CD4-positive, CD25-positive, alpha-beta regulatory T cell (primary cell): ENCODE measurements around the gene MFAP5. TPM values are rescaled to one million over a fixed set of nuclear protein-coding genes. Genes with fewer than 3 reads are reported as not detected.
A peak's percentile ranks its signal among the peaks of the same experiment; 100 is the strongest.

Source experiments
- ATAC-seq, 2 donors: fragments of 150-1000 bp; cut with Tn5 transposase; one replicate each; pipeline ENCODE4 v1.10.0; 2021; ENCODE audit warnings: low read depth in 2 of 2, moderate number of reproducible peaks in 2 of 2, moderate library complexity in 1 of 2
- DNase-seq, 3 donors: peaks; one replicate each; pipeline versions ENCODE4 v3.0.0 to v3.0.0-alpha.2; 2012 to 2022; ENCODE audit warnings: mixed read lengths in 1 of 3
- H3K27ac ChIP-seq: one replicate; pipeline ENCODE4 v1.7.0; 2013; ENCODE audit warnings: mild to moderate bottlenecking, low read length; ENCODE audit not compliant: insufficient read depth, poor library complexity, severe bottlenecking
- H3K27me3 ChIP-seq: one replicate; pipeline ENCODE4 v1.7.0; 2013; ENCODE audit warnings: low read length; ENCODE audit not compliant: control insufficient read depth, insufficient read depth
- H3K36me3 ChIP-seq: one replicate; pipeline ENCODE4 v1.7.0; 2013; ENCODE audit warnings: mild to moderate bottlenecking, low read length, moderate library complexity; ENCODE audit not compliant: control insufficient read depth, insufficient read depth
- H3K4me1 ChIP-seq: 2 replicates; pipeline ENCODE4 v1.7.0; 2013; ENCODE audit warnings: mild to moderate bottlenecking, low read length; ENCODE audit not compliant: insufficient read depth, control insufficient read depth, poor library complexity, severe bottlenecking
- H3K4me3 ChIP-seq: one replicate; pipeline ENCODE4 v1.7.0; 2013; ENCODE audit warnings: low read depth, mild to moderate bottlenecking, low read length, moderate library complexity
- H3K9me3 ChIP-seq, 2 experiments: 1 replicate in 1 of 2; 2 replicates in 1 of 2; pipeline ENCODE4 v1.7.0; 2013; ENCODE audit warnings: low read length in 2 of 2, mild to moderate bottlenecking in 1 of 2, moderate library complexity in 1 of 2; ENCODE audit not compliant: control insufficient read depth in 2 of 2
- H3K27ac Mint-ChIP-seq, 3 donors: one replicate each; pipeline ENCODE4 v1.8.0; 2020 to 2022; ENCODE audit warnings: mild to moderate bottlenecking in 3 of 3, mixed read lengths in 3 of 3, moderate library complexity in 2 of 3
- H3K27me3 Mint-ChIP-seq: one replicate; pipeline ENCODE4 v1.8.0; 2022; ENCODE audit warnings: mild to moderate bottlenecking, mixed read lengths
- H3K36me3 Mint-ChIP-seq: one replicate; pipeline ENCODE4 v1.8.0; 2020; ENCODE audit warnings: mixed read lengths
- H3K4me1 Mint-ChIP-seq, 4 donors: one replicate each; pipeline ENCODE4 v1.8.0; 2020 to 2022; ENCODE audit warnings: mixed read lengths in 4 of 4, mild to moderate bottlenecking in 1 of 4
- H3K4me3 Mint-ChIP-seq, 4 donors: one replicate each; pipeline ENCODE4 v1.8.0; 2020 to 2022; ENCODE audit warnings: mild to moderate bottlenecking in 4 of 4, mixed read lengths in 4 of 4, moderate library complexity in 3 of 4
- H3K9me3 Mint-ChIP-seq, 7 donors: one replicate each; pipeline ENCODE4 v1.8.0; 2020 to 2022; ENCODE audit warnings: mixed read lengths in 7 of 7, mild to moderate bottlenecking in 3 of 7, moderate library complexity in 2 of 7
- polyA plus RNA-seq, 4 donors: library from polyadenylated mRNA; unstranded; fragments of 300-500 nt; fragmentation: Illumina TruSeq; gene quantifications; one replicate each; pipeline ENCODE4 v1.2.3, GENCODE V29; 2021
- total RNA-seq: library from RNA; stranded (reverse); gene quantifications from one replicate; pipeline ENCODE4 v1.2.3, GENCODE V29; 2022

Gene MFAP5
- total and polyA plus RNA-seq, 5 donors from 2014 or later = not detected

DNA sequence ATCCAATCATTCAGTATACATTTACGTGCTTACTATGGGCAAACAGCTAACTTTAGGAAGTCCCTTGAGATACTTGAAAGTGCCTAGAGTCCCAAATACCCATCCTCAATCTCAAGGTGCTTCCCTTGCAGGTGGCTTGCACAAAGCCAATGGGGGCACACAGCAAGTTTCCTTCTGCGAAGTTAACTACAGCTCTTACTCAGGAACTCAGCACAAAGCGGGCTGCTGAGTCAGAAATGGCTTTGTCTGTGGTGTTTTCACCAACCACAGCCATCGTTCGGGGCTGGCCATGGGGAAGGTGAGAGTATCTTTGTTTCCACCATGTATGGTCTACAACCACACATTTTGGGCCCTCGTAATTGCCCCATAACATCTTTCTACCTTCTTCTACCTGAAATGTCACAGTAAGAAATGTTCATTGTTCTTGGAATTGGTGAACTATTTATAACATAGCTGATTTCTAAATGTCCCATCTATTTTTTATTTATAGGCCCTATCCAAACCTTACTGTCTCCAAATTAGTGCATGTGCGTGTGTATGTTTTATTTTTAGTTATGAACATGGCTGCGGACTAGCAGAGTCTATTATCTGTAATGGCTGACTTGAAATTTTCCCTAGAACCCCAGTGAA, 13.9 kb downstream of the MFAP5 start:
- Mint-ChIP-seq H3K9me3 (peaks cover 0 to 3% (median 0%) of the 10 kb centered on the region in 7 donors), H3K27me3 (peaks cover 38% of the 10 kb centered on the region), H3K4me1 (peaks cover 21 to 43% (median 35%) of the 10 kb centered on the region in 4 donors), H3K27ac (peak overlapping the region in 1 of 3 donors; percentile 34), H3K4me3 (no peak overlapping the region), H3K36me3 (no peaks in the 10 kb centered on the region)
- Histone ChIP-seq H3K9me3 (no peaks in the 10 kb centered on the region), H3K4me3 (no peak overlapping the region), H3K36me3 (no peaks in the 10 kb centered on the region), H3K27ac (no peak overlapping the region), H3K27me3 (peaks cover 2% of the 10 kb centered on the region), H3K4me1 (peaks cover 30% of the 10 kb centered on the region)
- DNase-seq (peak in 2 of 3 donors; percentile 7 to 85), ATAC-seq (peak; percentile 40 to 46)

DNA sequence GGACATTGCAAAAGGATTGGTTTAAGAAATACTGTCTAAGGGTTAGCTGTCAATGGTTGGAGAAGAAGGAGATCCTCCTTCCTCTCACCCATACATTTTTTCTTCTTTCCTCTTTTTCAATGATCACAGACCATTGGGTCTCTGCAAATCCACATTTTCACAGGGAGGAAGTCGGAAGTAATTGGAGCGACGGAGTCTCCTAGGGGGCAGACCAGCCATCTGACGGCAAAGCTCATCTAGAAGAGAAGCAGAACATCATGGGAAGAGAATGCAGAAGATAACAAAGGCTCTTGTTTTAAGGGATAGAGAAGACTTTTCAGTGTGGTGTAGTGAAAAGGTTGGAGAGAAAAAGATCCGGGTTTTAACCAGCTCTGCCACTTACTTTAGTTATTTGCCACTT, 14.7 kb downstream of the MFAP5 start:
- H3K36me3 ChIP-seq = no peaks in the 10 kb centered on the region
- no peaks in the 10 kb centered on the region for H3K9me3 ChIP-seq
- no peak overlapping the region for H3K27ac ChIP-seq
- Mint-ChIP-seq H3K4me3 (no peak overlapping the region), H3K27ac (peak overlapping the region in 1 of 3 donors; percentile 34), H3K27me3 (peaks cover 41% of the 10 kb centered on the region), H3K9me3 (peaks cover 0 to 1% (median 0%) of the 10 kb centered on the region in 7 donors), H3K36me3 (no peaks in the 10 kb centered on the region), H3K4me1 (peaks cover 23 to 48% (median 37%) of the 10 kb centered on the region in 4 donors)
- peaks cover 30% of the 10 kb centered on the region for H3K4me1 ChIP-seq
- H3K4me3 ChIP-seq = no peak overlapping the region
- DNase-seq (no peak), ATAC-seq (no peak)
- H3K27me3 ChIP-seq = peaks cover 2% of the 10 kb centered on the region

DNA sequence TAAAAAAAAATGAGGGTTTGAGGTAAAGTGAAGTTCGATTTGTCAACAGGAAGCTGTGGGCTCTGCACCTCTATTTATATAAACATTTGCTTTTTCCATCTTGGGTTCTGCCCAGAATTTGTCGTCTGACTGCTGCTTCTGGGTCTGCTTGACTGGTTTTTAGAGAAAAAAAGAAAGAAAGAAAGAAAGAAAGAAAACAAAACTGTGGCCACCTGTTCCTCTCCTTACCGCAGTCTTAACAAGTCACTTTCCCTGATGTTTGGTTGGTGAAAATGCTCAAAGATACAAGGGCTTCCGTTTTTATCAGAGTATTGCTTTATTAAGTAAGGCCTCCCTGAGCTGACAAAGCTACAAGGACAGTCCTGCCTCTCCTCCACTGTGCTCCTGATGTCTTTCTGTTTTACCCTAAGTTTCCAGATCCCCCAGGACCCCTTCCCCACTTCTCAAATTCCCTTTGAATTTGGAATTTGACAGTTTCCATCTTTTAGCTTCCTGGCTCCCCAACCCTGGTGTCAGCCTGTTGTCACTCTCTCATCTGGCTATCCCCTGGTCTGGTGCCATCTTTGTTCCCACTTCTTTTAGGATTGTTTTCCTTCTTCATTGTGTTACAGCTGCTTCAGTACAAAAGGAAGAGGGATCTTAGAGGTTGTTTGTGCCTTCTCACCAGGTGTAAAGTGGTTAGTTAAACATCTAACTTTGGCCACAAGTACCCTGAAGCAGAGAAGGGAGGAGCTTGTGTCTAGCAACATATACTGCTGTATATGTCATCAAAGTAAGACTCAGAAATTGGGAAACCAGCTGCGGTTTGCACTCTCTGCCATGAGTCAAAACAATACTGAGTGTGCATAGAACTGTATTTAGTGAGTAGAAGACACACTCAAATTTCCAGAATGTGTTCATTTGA, 18.0 kb downstream of the MFAP5 start:
- Histone ChIP-seq H3K27me3 (no peaks in the 10 kb centered on the region), H3K36me3 (no peaks in the 10 kb centered on the region), H3K4me3 (peak overlapping the region; percentile 73), H3K27ac (peak overlapping the region; percentile 31), H3K9me3 (no peaks in the 10 kb centered on the region), H3K4me1 (peaks cover 30% of the 10 kb centered on the region)
- Mint-ChIP-seq H3K36me3 (no peaks in the 10 kb centered on the region), H3K4me1 (peaks cover 23 to 51% (median 37%) of the 10 kb centered on the region in 4 donors), H3K9me3 (peaks cover 0 to 1% (median 0%) of the 10 kb centered on the region in 7 donors), H3K27me3 (peaks cover 29% of the 10 kb centered on the region), H3K4me3 (peak overlapping the region; percentile 41 to 84 (median 75)), H3K27ac (peak overlapping the region; percentile 93 to 97 (median 95))
- DNase-seq (peak; percentile 13 to 82 (median 50)), ATAC-seq (peak; percentile 82 to 87)

DNA sequence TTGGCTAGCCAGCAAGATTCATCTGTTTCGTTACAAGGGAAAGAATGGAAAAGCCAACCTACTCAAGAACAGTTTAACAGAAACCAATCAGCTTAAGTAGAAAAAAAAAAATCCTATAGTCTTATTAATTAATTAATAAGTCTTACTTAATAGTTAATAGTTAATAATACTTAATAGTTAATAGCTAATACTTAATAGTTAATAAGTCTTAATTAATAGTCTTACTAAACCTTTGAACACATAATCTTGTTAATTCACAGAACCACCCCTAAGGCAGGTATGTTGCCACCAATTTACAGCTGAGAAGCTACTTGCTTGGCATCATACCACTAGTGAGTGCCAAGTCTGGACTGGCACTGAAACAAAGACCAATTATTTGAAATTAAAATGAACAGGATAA, 19.9 kb downstream of the MFAP5 start:
- Mint-ChIP-seq H3K4me3 (peak overlapping the region in 1 of 4 donors; percentile 66), H3K4me1 (peaks cover 16 to 35% (median 24%) of the 10 kb centered on the region in 4 donors), H3K27me3 (peaks cover 17% of the 10 kb centered on the region), H3K27ac (no peak overlapping the region), H3K36me3 (no peaks in the 10 kb centered on the region), H3K9me3 (peaks cover 0 to 1% (median 0%) of the 10 kb centered on the region in 7 donors)
- H3K36me3 ChIP-seq = no peaks in the 10 kb centered on the region
- ATAC-seq = no peak
- no peaks in the 10 kb centered on the region for H3K27me3 ChIP-seq
- peaks cover 19% of the 10 kb centered on the region for H3K4me1 ChIP-seq
- H3K27ac ChIP-seq = no peak overlapping the region
- DNase-seq = no peak
- H3K4me3 ChIP-seq = no peak overlapping the region
- no peaks in the 10 kb centered on the region for H3K9me3 ChIP-seq

DNA sequence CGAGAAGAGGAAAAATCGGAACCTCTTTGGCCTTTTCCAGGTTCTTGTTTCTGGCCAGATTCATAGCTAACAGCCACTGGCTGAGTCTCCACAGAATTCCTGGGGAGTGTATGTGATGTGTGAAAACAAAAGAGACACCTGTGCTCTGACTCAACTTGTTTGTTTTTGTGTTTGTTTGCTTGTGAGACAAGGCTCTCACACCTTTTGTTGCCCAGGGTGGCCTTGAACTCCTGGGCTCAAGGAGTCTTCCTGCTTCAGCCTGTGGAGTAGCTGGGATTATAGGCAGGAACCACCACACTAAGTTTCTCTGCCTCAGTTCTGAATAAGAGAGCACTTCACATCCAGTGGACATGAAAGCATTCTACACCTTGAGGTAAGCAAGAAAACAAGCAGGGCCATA, 22.7 kb downstream of the MFAP5 start:
- no peaks in the 10 kb centered on the region for H3K36me3 Mint-ChIP-seq
- peaks cover 14 to 21% (median 17%) of the 10 kb centered on the region in 4 donors for H3K4me1 Mint-ChIP-seq
- no peaks in the 10 kb centered on the region for H3K27me3 ChIP-seq
- peaks cover 12% of the 10 kb centered on the region for H3K27me3 Mint-ChIP-seq
- no peak for ATAC-seq
- H3K27ac Mint-ChIP-seq = peak overlapping the region in 1 of 3 donors; percentile 1
- no peaks in the 10 kb centered on the region for H3K36me3 ChIP-seq
- DNase-seq = no peak
- H3K9me3 ChIP-seq = no peaks in the 10 kb centered on the region
- peaks cover 13% of the 10 kb centered on the region for H3K4me1 ChIP-seq
- no peak overlapping the region for H3K4me3 ChIP-seq
- no peak overlapping the region for H3K4me3 Mint-ChIP-seq
- peaks cover 0 to 1% (median 0%) of the 10 kb centered on the region in 7 donors for H3K9me3 Mint-ChIP-seq
- H3K27ac ChIP-seq = no peak overlapping the region

DNA sequence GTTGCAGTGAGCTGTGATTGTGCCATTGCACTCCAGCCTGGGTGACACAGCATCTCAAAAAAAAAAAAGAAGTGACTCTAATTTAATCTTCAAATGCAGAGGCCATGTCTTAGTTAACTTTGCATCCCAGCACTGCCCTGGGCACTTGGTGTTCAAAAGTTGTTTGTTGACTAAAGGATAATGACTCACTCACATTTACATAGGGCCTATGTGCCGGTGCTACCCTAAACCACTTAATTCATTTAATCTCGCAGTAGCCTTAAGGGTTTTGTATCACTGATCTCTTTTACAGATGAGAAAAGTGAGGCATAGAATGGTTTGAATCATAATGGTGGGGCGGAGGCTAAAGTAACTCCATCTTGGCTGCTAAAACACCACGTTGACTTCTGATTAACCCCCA, 23.7 kb downstream of the MFAP5 start:
- peaks cover 3% of the 10 kb centered on the region for H3K4me1 ChIP-seq
- Mint-ChIP-seq H3K4me1 (peaks cover 5 to 11% (median 7%) of the 10 kb centered on the region in 4 donors), H3K36me3 (peaks cover 7% of the 10 kb centered on the region), H3K4me3 (no peak overlapping the region), H3K9me3 (no peaks in the 10 kb centered on the region), H3K27me3 (peaks cover 6% of the 10 kb centered on the region), H3K27ac (peak overlapping the region in 1 of 3 donors; percentile 1)
- H3K36me3 ChIP-seq = no peaks in the 10 kb centered on the region
- no peak overlapping the region for H3K27ac ChIP-seq
- H3K9me3 ChIP-seq = no peaks in the 10 kb centered on the region
- ATAC-seq (no peak), DNase-seq (no peak)
- H3K4me3 ChIP-seq = no peak overlapping the region
- H3K27me3 ChIP-seq = no peaks in the 10 kb centered on the region

DNA sequence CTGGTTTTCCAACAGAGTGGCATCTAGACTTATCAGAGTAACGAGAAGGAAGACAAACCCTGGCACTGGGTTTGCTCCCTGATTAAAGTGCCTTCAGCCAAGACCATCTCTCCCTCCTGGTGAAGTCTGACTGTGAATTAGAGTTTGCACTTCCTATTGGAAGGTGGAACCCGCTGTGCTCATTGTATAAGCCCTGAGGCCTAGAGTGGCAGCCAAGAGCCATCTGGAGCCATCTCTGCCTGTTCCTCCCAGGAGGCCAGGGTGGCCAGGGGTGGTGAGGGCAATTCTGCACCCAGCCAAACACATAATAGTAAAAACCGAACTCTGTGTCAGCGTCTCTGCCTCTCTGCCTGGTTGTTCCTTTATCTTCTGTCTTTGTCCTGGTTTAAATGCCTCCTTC, 25.0 kb downstream of the MFAP5 start:
- Histone ChIP-seq H3K36me3 (no peaks in the 10 kb centered on the region), H3K27me3 (no peaks in the 10 kb centered on the region), H3K9me3 (no peaks in the 10 kb centered on the region), H3K4me3 (no peak overlapping the region), H3K27ac (no peak overlapping the region), H3K4me1 (no peaks in the 10 kb centered on the region)
- Mint-ChIP-seq H3K9me3 (no peaks in the 10 kb centered on the region), H3K27me3 (no peaks in the 10 kb centered on the region), H3K4me1 (peaks cover 0 to 4% (median 2%) of the 10 kb centered on the region in 4 donors), H3K36me3 (peaks cover 7% of the 10 kb centered on the region), H3K27ac (no peak overlapping the region), H3K4me3 (no peak overlapping the region)
- DNase-seq (no peak), ATAC-seq (no peak)
